K562 (cell line): ENCODE measurements around the gene ICA1. TPM values are rescaled to one million over a fixed set of nuclear protein-coding genes. Genes with fewer than 3 reads are reported as not detected.

ENCODE experiments used
- E2F8 ChIP-seq: fragments of 450-650 bp; IDR thresholded peaks from 2 replicates; pipeline ENCODE4 v1.7.1; 2018; ENCODE audit warnings: mild to moderate bottlenecking, low read depth; ENCODE audit not compliant: partially characterized antibody
- IRF9 ChIP-seq: fragments of 450-650 bp; IDR thresholded peaks from 2 replicates; pipeline ENCODE4 v1.6.1; 2016; ENCODE audit warnings: missing biosample characterization, missing genetic modification characterization
- KDM1A ChIP-seq, 2 experiments: fragments of 450-650 bp; IDR thresholded peaks; 2 replicates each; pipeline ENCODE4 v1.6.1; 2016; ENCODE audit warnings: mild to moderate bottlenecking in 2 of 2
- MYNN ChIP-seq, 2 experiments: sonication (generic); formaldehyde crosslinking in 1 of 2; IDR thresholded peaks; 2 replicates each; pipeline versions ENCODE4 v1.5.0 to v1.6.1; 2016 to 2020; ENCODE audit warnings: antibody characterized with exemption in 1 of 2, missing genetic modification reagents in 1 of 2
- POLR3G ChIP-seq: IDR thresholded peaks from 2 replicates; pipeline ENCODE4 v1.6.1; 2011; ENCODE audit not compliant: insufficient read length, insufficient replicate concordance; ENCODE audit errors: extremely low read depth
- ZNF318 ChIP-seq, 2 experiments: fragments of 450-650 bp; IDR thresholded peaks; 2 replicates each; pipeline ENCODE4 v1.6.1; 2016; ENCODE audit warnings: mild to moderate bottlenecking in 2 of 2, borderline replicate concordance in 1 of 2, low read depth in 1 of 2, moderate library complexity in 1 of 2
- polyA plus RNA-seq, 8 experiments: library from polyadenylated mRNA; depleted of rRNA in 4 of 8; stranded (reverse) in 5 of 8; unstranded in 3 of 8; fragments of >200 nt; fragmentation: Nextera tagmentation in 2 of 8; fragmentation: Illumina TruSeq in 1 of 8; extraction: Ambion mirVana in 2 of 8; extraction: Trizol in 1 of 8; gene quantifications; 2 replicates each; pipeline versions ENCODE4 v1.2.1 to v1.2.3, GENCODE V29; 2011 to 2014; ENCODE audit warnings: inconsistent platforms in 1 of 8, missing spikeins in 1 of 8
- total RNA-seq, 7 experiments: library from RNA; depleted of rRNA in 6 of 7; stranded (reverse); fragments of >200 nt in 6 of 7; fragmentation: Illumina TruSeq in 2 of 7; extraction: Trizol in 2 of 7; gene quantifications; 2 replicates each; pipeline versions ENCODE4 v1.2.1 to v1.2.3, GENCODE V29; 2011 to 2021; ENCODE audit warnings: low replicate concordance in 1 of 7
- TF ChIP-seq, protein P1 (sequence below): fragments of 250-450 bp; sonication (Bioruptor Pico); IDR thresholded peaks from 2 replicates; pipeline ENCODE4 v1.5.0; 2021; ENCODE audit warnings: mild to moderate bottlenecking, borderline replicate concordance
- TF ChIP-seq, protein P2 (sequence below): fragments of 250-450 bp; sonication (Bioruptor Pico); IDR thresholded peaks from 2 replicates; pipeline ENCODE4 v1.4.0; 2020; ENCODE audit warnings: borderline replicate concordance

Gene ICA1
- total and polyA plus RNA-seq, 9 of the 15 experiments (the other 6 are each of a cell fraction or from before 2014, with no cell fraction given), result 7.1 to 22.3 (median 16.4) TPM

DNA sequence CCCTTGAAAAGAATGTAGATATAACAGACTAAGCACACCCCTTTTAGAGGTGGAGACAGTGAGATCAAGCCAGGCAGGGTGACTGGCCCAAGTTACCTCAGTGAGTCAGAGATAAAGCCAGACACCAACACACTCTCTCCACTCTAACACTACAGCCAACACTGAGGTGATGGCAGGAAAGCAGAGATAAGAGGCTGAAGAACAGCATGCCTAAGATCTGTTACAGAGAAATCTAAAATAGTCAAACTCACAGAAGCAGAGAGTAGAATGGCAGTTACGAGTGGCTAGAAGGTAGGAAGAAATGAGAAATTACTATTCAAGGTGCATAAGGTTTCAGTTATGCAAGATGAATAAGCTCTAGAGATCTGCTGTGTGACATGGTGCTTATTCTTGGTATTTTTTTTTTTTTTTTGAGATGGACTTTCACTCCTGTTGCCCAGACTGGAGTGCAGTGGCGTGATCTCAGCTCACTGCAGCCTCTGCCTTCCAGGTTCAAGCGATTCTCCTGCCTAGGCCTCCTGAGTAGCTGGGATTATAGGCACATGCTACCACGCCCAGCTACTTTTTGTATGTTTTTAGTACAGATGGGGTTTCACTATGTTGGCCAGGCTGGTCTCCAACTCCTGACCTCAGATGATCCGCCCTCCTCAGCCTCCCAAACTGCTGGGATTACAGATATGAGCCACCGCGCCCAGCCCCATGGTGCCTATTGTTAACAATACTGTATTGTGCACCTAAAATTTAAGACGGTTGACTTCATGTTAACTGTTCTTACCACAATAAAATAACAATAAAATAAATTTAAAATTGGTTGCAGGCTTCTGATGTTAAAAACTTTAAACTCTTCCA, 28.7 kb downstream of the ICA1 start (continued):
- TF ChIP-seq, protein P1, sequence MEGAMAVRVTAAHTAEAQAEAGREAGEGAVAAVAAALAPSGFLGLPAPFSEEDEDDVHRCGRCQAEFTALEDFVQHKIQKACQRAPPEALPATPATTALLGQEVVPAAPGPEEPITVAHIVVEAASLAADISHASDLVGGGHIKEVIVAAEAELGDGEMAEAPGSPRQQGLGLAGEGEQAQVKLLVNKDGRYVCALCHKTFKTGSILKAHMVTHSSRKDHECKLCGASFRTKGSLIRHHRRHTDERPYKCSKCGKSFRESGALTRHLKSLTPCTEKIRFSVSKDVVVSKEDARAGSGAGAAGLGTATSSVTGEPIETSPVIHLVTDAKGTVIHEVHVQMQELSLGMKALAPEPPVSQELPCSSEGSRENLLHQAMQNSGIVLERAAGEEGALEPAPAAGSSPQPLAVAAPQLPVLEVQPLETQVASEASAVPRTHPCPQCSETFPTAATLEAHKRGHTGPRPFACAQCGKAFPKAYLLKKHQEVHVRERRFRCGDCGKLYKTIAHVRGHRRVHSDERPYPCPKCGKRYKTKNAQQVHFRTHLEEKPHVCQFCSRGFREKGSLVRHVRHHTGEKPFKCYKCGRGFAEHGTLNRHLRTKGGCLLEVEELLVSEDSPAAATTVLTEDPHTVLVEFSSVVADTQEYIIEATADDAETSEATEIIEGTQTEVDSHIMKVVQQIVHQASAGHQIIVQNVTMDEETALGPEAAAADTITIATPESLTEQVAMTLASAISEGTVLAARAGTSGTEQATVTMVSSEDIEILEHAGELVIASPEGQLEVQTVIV (CRISPR knock-in tag), result no peak
- TF ChIP-seq E2F8 (peak; percentile 30), POLR3G (no peak), ZNF318 (IDR thresholded peaks at IDR 0.05; ENCODE audit: borderline replicate concordance in 1 of 2, low read depth in 1 of 2) (no peak), KDM1A (IDR thresholded peaks at IDR 0.05) (peak; percentile 78 to 84), MYNN (IDR thresholded peaks at IDR 0.05) (peak; percentile 63; the same call in 1 of the 2 replicates), MYNN (CRISPR knock-in tag; IDR thresholded peaks at IDR 0.05) (no peak), IRF9 (tag) (no peak)
- TF ChIP-seq, protein P2, sequence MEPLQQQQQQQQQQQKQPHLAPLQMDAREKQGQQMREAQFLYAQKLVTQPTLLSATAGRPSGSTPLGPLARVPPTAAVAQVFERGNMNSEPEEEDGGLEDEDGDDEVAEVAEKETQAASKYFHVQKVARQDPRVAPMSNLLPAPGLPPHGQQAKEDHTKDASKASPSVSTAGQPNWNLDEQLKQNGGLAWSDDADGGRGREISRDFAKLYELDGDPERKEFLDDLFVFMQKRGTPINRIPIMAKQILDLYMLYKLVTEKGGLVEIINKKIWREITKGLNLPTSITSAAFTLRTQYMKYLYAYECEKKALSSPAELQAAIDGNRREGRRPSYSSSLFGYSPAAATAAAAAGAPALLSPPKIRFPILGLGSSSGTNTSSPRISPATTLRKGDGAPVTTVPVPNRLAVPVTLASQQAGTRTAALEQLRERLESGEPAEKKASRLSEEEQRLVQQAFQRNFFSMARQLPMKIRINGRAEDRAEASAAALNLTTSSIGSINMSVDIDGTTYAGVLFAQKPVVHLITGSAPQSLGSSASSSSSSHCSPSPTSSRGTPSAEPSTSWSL (CRISPR knock-in tag), result no peak
